Stimulated activated CD4-positive, alpha-beta T cell treated with anti-CD3 and anti-CD28 coated beads, Interleukin-1b, Interleukin-23, amount 100 ng/mL, for 24 hours (primary cell): ENCODE data around the gene FBXL20.

ENCODE experiments used
- DNase-seq, 4 experiments: peaks; one replicate each; pipeline ENCODE4 v3.0.0-alpha.2; 2020; ENCODE audit warnings: low read depth in 4 of 4, low spot score in 1 of 4

FBXL20 gene

DNA sequence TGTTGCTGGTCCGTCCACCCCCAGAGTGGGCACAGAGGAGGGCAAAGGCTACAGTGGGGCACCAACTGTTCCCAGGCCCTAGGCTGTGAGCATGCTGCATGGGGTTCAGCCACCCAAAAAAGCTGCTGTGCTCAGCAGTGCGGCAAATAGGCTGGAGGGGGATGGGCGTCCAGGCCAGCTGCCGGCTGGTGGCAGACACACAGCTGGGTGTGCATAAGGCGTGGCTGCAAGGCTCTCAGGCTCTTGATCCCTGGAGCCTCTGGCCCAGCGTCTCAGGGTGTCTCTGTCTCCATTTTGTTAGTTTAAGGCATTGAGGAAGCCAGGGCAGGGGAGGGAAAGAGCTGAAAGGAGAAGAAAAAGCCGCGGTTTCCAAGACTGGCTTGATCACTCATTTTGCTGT is 192.5 kb downstream of the FBXL20 start:
- no peak for DNase-seq

DNA sequence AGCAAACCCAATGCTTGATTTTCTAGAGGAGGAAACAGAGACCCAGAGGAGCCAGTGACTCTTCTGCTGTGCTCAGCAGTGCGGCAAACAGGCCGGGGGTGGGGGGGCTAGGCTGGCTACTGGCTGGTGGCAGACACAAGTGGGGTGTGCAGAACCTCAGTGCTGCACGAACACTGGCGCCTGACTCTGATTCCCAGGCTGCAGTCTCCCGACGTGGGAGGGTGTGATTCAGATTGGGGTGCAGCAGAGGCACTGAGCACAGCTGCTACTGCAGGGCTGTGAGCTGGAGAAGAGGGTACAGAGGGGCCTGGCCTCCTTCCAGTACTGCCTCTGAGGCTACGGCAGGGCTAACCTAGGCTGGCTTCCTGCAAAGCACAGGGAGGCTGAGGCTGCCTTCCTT is 193.3 kb downstream of the FBXL20 start:
- DNase-seq = no peak

DNA sequence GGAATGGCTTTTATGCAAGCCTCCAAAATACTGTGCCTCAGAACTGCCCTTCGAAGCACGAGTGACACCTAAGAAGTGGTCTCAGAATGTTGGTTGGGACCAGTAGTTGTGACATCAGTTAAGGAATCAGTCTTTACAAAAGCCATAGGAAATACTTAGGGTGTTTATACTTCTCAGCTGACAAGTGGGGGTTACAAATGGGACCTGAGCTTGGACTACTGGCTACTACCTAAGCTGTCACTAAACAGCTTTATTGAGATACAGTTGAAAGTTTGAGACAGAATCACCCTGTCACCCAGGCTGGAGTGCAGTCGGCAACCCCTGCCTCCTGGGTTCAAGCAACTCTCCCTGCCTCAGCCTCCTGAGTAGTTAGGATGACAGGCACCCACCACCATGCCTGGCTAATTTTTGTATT is 196.3 kb downstream of the FBXL20 start:
- no peak for DNase-seq

GRCh38 chr17:39204245-39204644 is 197.2 kb downstream of the FBXL20 start:
- no peak for DNase-seq
